Esophagus muscularis mucosa (tissue), 4 donors: ENCODE data around the gene GOLGA3.

Source experiments
- CTCF ChIP-seq, 3 experiments: fragments of 200-600 bp in 2 of 3; fragments of 450-650 bp in 1 of 3; sonication (generic) in 2 of 3; IDR thresholded peaks; one replicate each; pipeline ENCODE4 v1.5.1; 2017 to 2019; ENCODE audit warnings: antibody characterized with exemption in 3 of 3, mild to moderate bottlenecking in 2 of 3, moderate library complexity in 1 of 3
- EP300 ChIP-seq: sonication (generic); formaldehyde crosslinking; IDR thresholded peaks from one replicate; pipeline ENCODE4 v1.6.1; 2017; ENCODE audit warnings: antibody characterized with exemption
- POLR2A ChIP-seq: fragments of 450-650 bp; IDR thresholded peaks from one replicate; pipeline ENCODE4 v1.6.1; 2017; ENCODE audit warnings: antibody characterized with exemption, moderate library complexity, mild to moderate bottlenecking, low read depth

GRCh38 chr12:132776816-132777568, 51.7 kb downstream of the GOLGA3 start:
- TF ChIP-seq CTCF (IDR thresholded peaks at IDR 0.05) (no peak), POLR2A (no peak), EP300 (no peak)
